IMR-90 (cell line): ENCODE data around the gene SLC35B4. TPM values are rescaled to one million over a fixed set of nuclear protein-coding genes. Genes with fewer than 3 reads are reported as not detected.

Experiments
- ATAC-seq: fragments of 200-7000 bp; cut with Tn5 transposase; 2 replicates; pipeline ENCODE4 v1.9.1; 2020; ENCODE audit warnings: low read depth, mild to moderate bottlenecking, moderate library complexity
- BruUV-seq: library from RNA; stranded (reverse); fragments of 400-500 nt; replicated peaks from 2 replicates; lab custom pipeline; 2021; lab: Mats Ljungman, UMichigan
- CTCF ChIA-PET: fragments of 300-600 bp; formaldehyde crosslinking; extraction: SDS; loops from one replicate; lab custom pipeline; 2021; ENCODE audit warnings: antibody characterized with exemption; lab: Yijun Ruan, JAX
- POLR2A ChIA-PET: fragments of 300-600 bp; sonication (Branson Sonifier 250); formaldehyde crosslinking; loops from one replicate; lab custom pipeline; 2022; ENCODE audit warnings: antibody characterized with exemption; ENCODE audit not compliant: unreplicated experiment; lab: Charles Lee
- DNase-seq: peaks from one replicate; pipeline ENCODE4 v3.0.0; 2013
- H2AFZ ChIP-seq: replicated peaks from 2 replicates; pipeline ENCODE3; 2013; ENCODE audit warnings: low read length, mild to moderate bottlenecking; ENCODE audit not compliant: poor library complexity
- H2AK5ac ChIP-seq: 2 replicates; pipeline ENCODE4 v1.6.1; 2013; ENCODE audit warnings: low read depth, low read length, inconsistent platforms
- H2AK9ac ChIP-seq: replicated peaks from 2 replicates; pipeline ENCODE3; 2013; ENCODE audit warnings: mild to moderate bottlenecking, low read depth, low read length, moderate library complexity; ENCODE audit not compliant: poor library complexity
- H2BK120ac ChIP-seq: 2 replicates; pipeline ENCODE4 v1.6.1; 2013; ENCODE audit warnings: low read depth, low read length, inconsistent platforms
- H2BK15ac ChIP-seq: 3 replicates; pipeline ENCODE4 v1.6.1; 2013; ENCODE audit warnings: low read depth, low read length, inconsistent platforms
- H2BK20ac ChIP-seq: 2 replicates; pipeline ENCODE4 v1.6.1; 2013; ENCODE audit warnings: low read depth, mild to moderate bottlenecking, inconsistent platforms, low read length, moderate library complexity
- H2BK5ac ChIP-seq: 2 replicates; pipeline ENCODE4 v1.6.1; 2013; ENCODE audit warnings: mild to moderate bottlenecking, low read depth, low read length, inconsistent platforms; ENCODE audit not compliant: poor library complexity, severe bottlenecking
- H3K14ac ChIP-seq: replicated peaks from 2 replicates; pipeline ENCODE4 v1.6.1; 2013; ENCODE audit warnings: low read depth, low read length, inconsistent platforms
- H3K18ac ChIP-seq: 2 replicates; pipeline ENCODE4 v1.6.1; 2013; ENCODE audit warnings: low read depth, low read length, control low read depth
- H3K23ac ChIP-seq: 2 replicates; pipeline ENCODE4 v1.6.1; 2013; ENCODE audit warnings: low read depth, low read length, inconsistent platforms
- H3K27ac ChIP-seq: 2 replicates; pipeline ENCODE4 v1.5.1; 2013; ENCODE audit warnings: mild to moderate bottlenecking, control low read depth, low read length; ENCODE audit not compliant: insufficient read depth
- H3K27me3 ChIP-seq: 2 replicates; pipeline ENCODE4 v1.6.1; 2013; ENCODE audit warnings: low read length; ENCODE audit not compliant: control insufficient read depth, insufficient read depth
- H3K36me3 ChIP-seq: 2 replicates; pipeline ENCODE4 v1.6.1; 2013; ENCODE audit warnings: low read length, mixed read lengths; ENCODE audit not compliant: control insufficient read depth, insufficient read depth
- H3K4ac ChIP-seq: 2 replicates; pipeline ENCODE4 v1.6.1; 2013; ENCODE audit warnings: low read depth, low read length, inconsistent platforms
- H3K4me1 ChIP-seq: 2 replicates; pipeline ENCODE4 v1.6.1; 2013; ENCODE audit warnings: low read length, mixed read lengths; ENCODE audit not compliant: control insufficient read depth, insufficient read depth
- H3K4me2 ChIP-seq: 2 replicates; pipeline ENCODE4 v1.6.1; 2013; ENCODE audit warnings: low read depth, mild to moderate bottlenecking, control low read depth, low read length, moderate library complexity
- H3K4me3 ChIP-seq: 2 replicates; pipeline ENCODE4 v1.5.1; 2013; ENCODE audit warnings: low read depth, mild to moderate bottlenecking, control low read depth, low read length, moderate library complexity; ENCODE audit not compliant: insufficient read depth
- H3K56ac ChIP-seq: 2 replicates; pipeline ENCODE4 v1.6.1; 2013; ENCODE audit warnings: low read length, inconsistent platforms; ENCODE audit not compliant: insufficient read depth; ENCODE audit errors: extremely low read depth
- H3K79me1 ChIP-seq, 2 experiments: 2 replicates each; pipeline ENCODE4 v1.6.1; 2013; ENCODE audit warnings: low read length in 2 of 2, inconsistent platforms in 1 of 2, low read depth in 1 of 2
- H3K9ac ChIP-seq: 2 replicates; pipeline ENCODE4 v1.6.1; 2013; ENCODE audit warnings: low read depth, low read length, control low read depth
- H3K9me1 ChIP-seq: 2 replicates; pipeline ENCODE4 v1.6.1; 2013; ENCODE audit warnings: low read length, inconsistent platforms; ENCODE audit not compliant: insufficient read depth
- H3K9me3 ChIP-seq: 2 replicates; pipeline ENCODE4 v1.6.1; 2013; ENCODE audit warnings: low read length; ENCODE audit not compliant: control insufficient read depth, insufficient read depth
- H4K20me1 ChIP-seq: 2 replicates; pipeline ENCODE4 v1.6.1; 2013; ENCODE audit warnings: low read length, inconsistent platforms; ENCODE audit not compliant: insufficient read depth
- H4K5ac ChIP-seq: 2 replicates; pipeline ENCODE4 v1.6.1; 2013; ENCODE audit warnings: mild to moderate bottlenecking, low read depth, low read length, control low read depth
- H4K8ac ChIP-seq, 2 experiments: 2 replicates each; pipeline ENCODE4 v1.6.1; 2013; ENCODE audit warnings: low read depth in 2 of 2, low read length in 2 of 2, control low read depth in 1 of 2, inconsistent platforms in 1 of 2
- H4K91ac ChIP-seq: 2 replicates; pipeline ENCODE4 v1.6.1; 2013; ENCODE audit warnings: low read depth, low read length, inconsistent platforms; ENCODE audit not compliant: insufficient read depth
- CHD1 ChIP-seq: IDR thresholded peaks from 2 replicates; pipeline ENCODE4 v1.6.1; 2012; ENCODE audit warnings: low read depth, low read length, improper control_type of control experiment
- CTCF ChIP-seq: conservative IDR thresholded peaks from 2 replicates; pipeline ENCODE4 v1.5.1; 2012; ENCODE audit warnings: mild to moderate bottlenecking, low read depth, low read length, improper control_type of control experiment
- POLR2A ChIP-seq: IDR thresholded peaks from 2 replicates; pipeline ENCODE4 v1.6.1; 2012; ENCODE audit warnings: mild to moderate bottlenecking, low read depth, low read length
- RAD21 ChIP-seq: IDR thresholded peaks from 2 replicates; pipeline ENCODE4 v1.6.1; 2012; ENCODE audit warnings: low read length, improper control_type of control experiment
- RCOR1 ChIP-seq: IDR thresholded peaks from 2 replicates; pipeline ENCODE4 v1.6.1; 2012; ENCODE audit warnings: mild to moderate bottlenecking, low read length, improper control_type of control experiment; ENCODE audit not compliant: insufficient replicate concordance
- RFX5 ChIP-seq: IDR thresholded peaks from 2 replicates; pipeline ENCODE4 v1.8.0; 2012; ENCODE audit warnings: low read depth, mild to moderate bottlenecking, low read length, moderate library complexity
- SMC3 ChIP-seq: fragments of 150-350 bp; IDR thresholded peaks from 2 replicates; pipeline ENCODE4 v1.6.1; 2016; ENCODE audit warnings: low read depth, mild to moderate bottlenecking, antibody characterized with exemption, low read length, moderate library complexity
- WGBS, 2 experiments: methylation state at CpG; one replicate each; pipeline versions ENCODE4 v1.1.5 to v1.1.7; 2013; ENCODE audit warnings: missing lambda C conversion rate in 2 of 2; ENCODE audit not compliant: insufficient read length in 1 of 2; ENCODE audit errors: extremely low coverage in 2 of 2; 5-methylcytosine and 5-hydroxymethylcytosine counted together
- dilution Hi-C: fragments of 300-500 bp; cut with HindIII; formaldehyde crosslinking; loops from one replicate; pipeline ENCODE4 v1.14.3; 2018; ENCODE audit warnings: low sequenced_read_pairs; ENCODE audit not compliant: unreplicated experiment
- in situ Hi-C: fragments of 300-500 bp; cut with MboI; formaldehyde crosslinking; loops from 3 replicates; pipeline ENCODE4 v1.14.3; 2019; ENCODE audit warnings: low sequenced_read_pairs, inconsistent platforms, mixed read lengths
- intact Hi-C: fragments of 100-400 bp; cut with micrococcal nuclease; formaldehyde crosslinking; loops from 2 replicates; pipeline ENCODE4 v1.10.0; 2022
- polyA plus RNA-seq, 3 experiments: library from polyadenylated mRNA; depleted of rRNA; stranded (reverse); fragments of >200 nt; gene quantifications; 2 replicates each; pipeline ENCODE4 v1.2.3, GENCODE V29; 2012; ENCODE audit warnings: low replicate concordance in 1 of 3
- total RNA-seq: library from RNA; depleted of rRNA; stranded (reverse); fragments of >200 nt; gene quantifications from 2 replicates; pipeline ENCODE4 v1.2.3, GENCODE V29; 2012

The SLC35B4 gene
- total and polyA plus RNA-seq, 2 of the 4 experiments (the other 2 are of a cell fraction) = 10.0 to 15.6 TPM

- no peaks in the 10 kb centered on the region for H4K20me1 ChIP-seq
- no peak overlapping the region for H2AK9ac ChIP-seq
- no TSS peak for BruUV-seq
- H2BK120ac ChIP-seq = no peak overlapping the region
- H3K27me3 ChIP-seq = peaks cover 8% of the 10 kb centered on the region
- no peak overlapping the region for H3K18ac ChIP-seq
- H2AK5ac ChIP-seq = no peak overlapping the region
- H3K36me3 ChIP-seq = no peaks in the 10 kb centered on the region
- H3K4me3 ChIP-seq = no peak overlapping the region
- POLR2A ChIA-PET = no interaction called here
- H4K91ac ChIP-seq = no peak overlapping the region
- H2AFZ ChIP-seq = peak overlapping the region; percentile 46
- peak; percentile 56 for DNase-seq
- H3K23ac ChIP-seq = no peak overlapping the region
- no peak for TF ChIP-seq CHD1
- TF ChIP-seq POLR2A = no peak
- TF ChIP-seq RAD21 = peak; percentile 69
- TF ChIP-seq RCOR1 = no peak
- TF ChIP-seq RFX5 = no peak
- peak; percentile 56 for TF ChIP-seq CTCF
- TF ChIP-seq SMC3 = peak; percentile 33
- H3K9me3 ChIP-seq = no peaks in the 10 kb centered on the region
- no peak overlapping the region for H3K9ac ChIP-seq
- no peak overlapping the region for H4K5ac ChIP-seq
- dilution Hi-C loops = no loop called here
- no peak overlapping the region for H2BK5ac ChIP-seq
- in situ Hi-C loops = no loop called here
- no peak overlapping the region for H2BK20ac ChIP-seq
- CTCF ChIA-PET = no interaction called here
- H2BK15ac ChIP-seq = no peak overlapping the region
- ATAC-seq = peak; percentile 68
- H3K9me1 ChIP-seq = no peaks in the 10 kb centered on the region
- no peak overlapping the region for H3K4me2 ChIP-seq
- intact Hi-C loops = loop anchor here (10.0 kb wide), 1 partner anchor 183 kb away; no protein-coding TSS in a partner anchor
- H3K27ac ChIP-seq = no peak overlapping the region
- H3K4ac ChIP-seq = no peak overlapping the region
- 17% methylated on average over 3 of the region's 7 CpGs; no CpG with 5 or more reads in 1 of the 2 experiments for WGBS, 2 experiments
- H4K8ac ChIP-seq = no peak overlapping the region
- no peaks in the 10 kb centered on the region for H3K4me1 ChIP-seq
- no peak overlapping the region for H3K14ac ChIP-seq
- no peak overlapping the region for H3K56ac ChIP-seq
- no peaks in the 10 kb centered on the region for H3K79me1 ChIP-seq
These were observed 11.2 kb upstream of the SLC35B4 start for GRCh38 chr7:134327896-134328295.
